ENCODE results near the gene VPS8.

DNA sequence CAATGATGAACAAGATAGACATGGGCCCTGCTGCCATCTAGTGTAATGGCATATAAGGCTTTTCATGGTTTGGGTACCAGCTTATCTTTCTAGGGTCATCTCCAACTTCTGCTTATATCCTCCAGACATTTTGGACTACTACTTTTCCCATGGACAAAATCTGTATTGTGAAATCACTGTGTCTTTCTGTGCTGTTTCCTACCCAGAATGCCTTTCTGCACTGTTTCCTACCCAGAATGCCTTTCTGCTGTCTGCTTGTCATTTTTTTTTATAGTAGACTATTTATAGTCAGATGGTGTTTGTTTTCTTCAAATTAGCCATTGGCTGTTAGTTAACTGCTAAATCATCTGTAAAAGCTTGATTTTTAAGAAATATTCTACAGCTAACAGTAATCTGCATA lies 20.1 kb downstream of the VPS8 start:
- TF ChIP-seq POLR2A (IDR thresholded peaks at IDR 0.05; ENCODE audit: low read length), result no peak
- no peak for TF ChIP-seq GATA1 (IDR thresholded peaks at IDR 0.05; ENCODE audit: low read depth, low read length)

Data from erythroblast (primary cell).